H9 (cell line): ENCODE data around the gene HMOX1. TPM values are rescaled to one million over a fixed set of nuclear protein-coding genes. Genes with fewer than 3 reads are reported as not detected.

Source experiments
- DNase-seq: peaks from one replicate; pipeline ENCODE4 v3.0.0-alpha.2; 2017
- H2AFZ ChIP-seq: one replicate; pipeline ENCODE4 v1.6.1; 2013; ENCODE audit warnings: mild to moderate bottlenecking, low read length, control low read depth, moderate library complexity
- H2AK5ac ChIP-seq: 2 replicates; pipeline ENCODE4 v1.6.1; 2013; ENCODE audit warnings: low read length, control low read depth, mixed read lengths; ENCODE audit not compliant: insufficient read length
- H2BK120ac ChIP-seq: one replicate; pipeline ENCODE4 v1.6.1; 2013; ENCODE audit warnings: low read depth, mild to moderate bottlenecking, low read length, control low read depth, inconsistent platforms; ENCODE audit not compliant: poor library complexity, severe bottlenecking
- H2BK12ac ChIP-seq: 2 replicates; pipeline ENCODE4 v1.6.1; 2013; ENCODE audit warnings: low read length, control low read depth, mixed read lengths, low read depth; ENCODE audit not compliant: insufficient read length
- H2BK15ac ChIP-seq: 2 replicates; pipeline ENCODE4 v1.6.1; 2013; ENCODE audit warnings: low read depth, low read length, control low read depth
- H2BK20ac ChIP-seq: one replicate; pipeline ENCODE4 v1.6.1; 2013; ENCODE audit warnings: low read depth, mild to moderate bottlenecking, low read length, control low read depth, inconsistent platforms; ENCODE audit not compliant: poor library complexity, severe bottlenecking
- H2BK5ac ChIP-seq: 2 replicates; pipeline ENCODE4 v1.6.1; 2013; ENCODE audit warnings: low read length, control low read depth, mixed read lengths; ENCODE audit not compliant: insufficient read length
- H3K14ac ChIP-seq: 2 replicates; pipeline ENCODE4 v1.6.1; 2013; ENCODE audit warnings: low read length, control low read depth; ENCODE audit not compliant: insufficient read depth
- H3K18ac ChIP-seq: 2 replicates; pipeline ENCODE4 v1.6.1; 2013; ENCODE audit warnings: low read depth, mild to moderate bottlenecking, mixed read lengths, low read length, control low read depth; ENCODE audit not compliant: insufficient read length
- H3K23ac ChIP-seq: 2 replicates; pipeline ENCODE4 v1.6.1; 2013; ENCODE audit warnings: low read length, control low read depth, mixed read lengths, low read depth; ENCODE audit not compliant: insufficient read length
- H3K23me2 ChIP-seq: 2 replicates; pipeline ENCODE4 v1.6.1; 2013; ENCODE audit warnings: low read depth, mild to moderate bottlenecking, mixed read lengths, low read length, control low read depth; ENCODE audit not compliant: insufficient read length, poor library complexity, severe bottlenecking
- H3K27ac ChIP-seq: 2 replicates; pipeline ENCODE4 v1.5.1; 2013; ENCODE audit warnings: low read length, control low read depth, mixed read lengths, low read depth; ENCODE audit not compliant: insufficient read length
- H3K27me3 ChIP-seq: 2 replicates; pipeline ENCODE4 v1.6.1; 2013; ENCODE audit warnings: low read length, control low read depth, inconsistent platforms; ENCODE audit not compliant: insufficient read depth
- H3K4ac ChIP-seq: 2 replicates; pipeline ENCODE4 v1.6.1; 2013; ENCODE audit warnings: low read depth, mild to moderate bottlenecking, control low read depth, inconsistent platforms, low read length, moderate library complexity
- H3K4me1 ChIP-seq: 2 replicates; pipeline ENCODE4 v1.6.1; 2013; ENCODE audit warnings: low read length, control low read depth, inconsistent platforms; ENCODE audit not compliant: insufficient read depth
- H3K4me2 ChIP-seq: 2 replicates; pipeline ENCODE4 v1.6.1; 2013; ENCODE audit warnings: low read length, control low read depth, mixed read lengths; ENCODE audit not compliant: insufficient read length, insufficient read depth
- H3K56ac ChIP-seq: 2 replicates; pipeline ENCODE4 v1.6.1; 2013; ENCODE audit warnings: low read depth, mild to moderate bottlenecking, mixed read lengths, low read length, control low read depth; ENCODE audit not compliant: insufficient read length
- H3K79me1 ChIP-seq: 2 replicates; pipeline ENCODE4 v1.6.1; 2013; ENCODE audit warnings: low read depth, mild to moderate bottlenecking, moderate library complexity, low read length, control low read depth, inconsistent platforms; ENCODE audit not compliant: insufficient read depth, poor library complexity, severe bottlenecking
- H3K79me2 ChIP-seq: 2 replicates; pipeline ENCODE4 v1.6.1; 2013; ENCODE audit warnings: low read length, control low read depth, inconsistent platforms; ENCODE audit not compliant: insufficient read depth
- H3K9ac ChIP-seq: 2 replicates; pipeline ENCODE4 v1.6.1; 2013; ENCODE audit warnings: low read length, control low read depth, mixed read lengths; ENCODE audit not compliant: insufficient read length; ENCODE audit errors: extremely low read depth
- H3K9me3 ChIP-seq: one replicate; pipeline ENCODE4 v1.6.1; 2013; ENCODE audit warnings: low read depth, low read length, inconsistent platforms; ENCODE audit not compliant: control insufficient read depth
- H3T11ph ChIP-seq: one replicate; pipeline ENCODE4 v1.6.1; 2013; ENCODE audit warnings: mild to moderate bottlenecking, low read length, control low read depth, inconsistent platforms
- H4K20me1 ChIP-seq: one replicate; pipeline ENCODE4 v1.6.1; 2013; ENCODE audit not compliant: control insufficient read depth, insufficient read length, insufficient read depth
- H4K5ac ChIP-seq: 2 replicates; pipeline ENCODE4 v1.6.1; 2013; ENCODE audit warnings: low read depth, mild to moderate bottlenecking, mixed read lengths, low read length, control low read depth; ENCODE audit not compliant: insufficient read length
- H4K8ac ChIP-seq: replicated peaks from 2 replicates; pipeline ENCODE4 v1.6.1; 2013; ENCODE audit warnings: low read length, control low read depth, mixed read lengths, low read depth; ENCODE audit not compliant: insufficient read length
- H4K91ac ChIP-seq: 2 replicates; pipeline ENCODE4 v1.6.1; 2013; ENCODE audit warnings: low read depth, mild to moderate bottlenecking, moderate library complexity, mixed read lengths, low read length, control low read depth; ENCODE audit not compliant: insufficient read length
- H3K27ac Mint-ChIP-seq, 3 experiments: 2 replicates in 2 of 3; 3 replicates in 1 of 3; pipeline ENCODE4 v1.8.0; 2020 to 2021; ENCODE audit warnings: mixed read lengths in 3 of 3, mild to moderate bottlenecking in 1 of 3, moderate library complexity in 1 of 3
- H3K27me3 Mint-ChIP-seq: 2 replicates; pipeline ENCODE4 v1.8.0; 2021; ENCODE audit warnings: low read depth, mild to moderate bottlenecking, moderate library complexity, mixed read lengths
- H3K36me3 Mint-ChIP-seq, 3 experiments: 2 replicates in 2 of 3; 3 replicates in 1 of 3; pipeline ENCODE4 v1.8.0; 2020 to 2021; ENCODE audit warnings: low read depth in 3 of 3, mixed read lengths in 3 of 3; ENCODE audit not compliant: insufficient read depth in 1 of 3
- H3K4me1 Mint-ChIP-seq, 2 experiments: 2 replicates each; pipeline ENCODE4 v1.8.0; 2020; ENCODE audit warnings: mixed read lengths in 2 of 2
- H3K4me3 Mint-ChIP-seq, 2 experiments: 2 replicates in 1 of 2; 3 replicates in 1 of 2; pipeline ENCODE4 v1.8.0; 2020 to 2021; ENCODE audit warnings: mild to moderate bottlenecking in 2 of 2, mixed read lengths in 2 of 2, moderate library complexity in 1 of 2
- H3K9me3 Mint-ChIP-seq, 2 experiments: 2 replicates in 1 of 2; 3 replicates in 1 of 2; pipeline ENCODE4 v1.8.0; 2020; ENCODE audit warnings: mild to moderate bottlenecking in 2 of 2, mixed read lengths in 2 of 2, moderate library complexity in 1 of 2
- CTCF ChIP-seq: fragments of 200-600 bp; sonication (generic); conservative IDR thresholded peaks from 3 replicates; pipeline ENCODE4 v1.8.0; 2021; ENCODE audit warnings: antibody characterized with exemption, mild to moderate bottlenecking
- WGBS: extraction: QIAGEN DNeasy Blood & Tissue Kit; methylation state at CpG from one replicate; pipeline ENCODE4 v1.1.7; 2013; ENCODE audit warnings: missing lambda C conversion rate, low lambda C conversion rate, mixed read lengths; ENCODE audit not compliant: insufficient read length; ENCODE audit errors: extremely low coverage; 5-methylcytosine and 5-hydroxymethylcytosine counted together
- total RNA-seq: library from RNA; stranded (reverse); gene quantifications from 2 replicates; pipeline ENCODE4 v1.2.1, GENCODE V29; 2021

The HMOX1 gene
- total RNA-seq, 1 experiment from 2014 or later, result 22.7 TPM

DNA sequence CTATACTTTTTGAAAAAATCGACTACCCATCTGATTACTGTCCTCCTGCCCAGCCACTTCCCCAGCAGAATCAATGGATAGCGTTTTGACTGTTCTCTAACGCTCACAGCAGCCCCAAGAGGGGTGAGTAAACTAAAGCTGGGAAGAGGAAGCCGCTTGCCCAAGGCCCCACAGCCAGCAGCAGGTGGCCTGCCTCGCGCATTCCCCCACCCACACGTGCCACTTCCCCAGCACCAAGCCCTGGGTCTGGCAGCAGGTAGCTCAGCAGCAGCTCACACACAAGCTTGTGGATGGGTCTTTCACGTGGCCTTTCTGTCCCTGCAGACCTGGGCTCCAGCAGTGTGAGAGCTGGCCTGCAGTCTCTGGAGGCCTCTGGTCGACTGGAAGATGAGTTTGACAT is 46.9 kb upstream of the HMOX1 start:
- WGBS, result no CpG with 5 or more reads among the region's 9 CpGs
- no peaks in the 10 kb centered on the region for H3K27me3 ChIP-seq

More for the DNA sequence above, 46.9 kb upstream of the HMOX1 start:
- no peak for DNase-seq
- no peaks in the 10 kb centered on the region for H3K23me2 ChIP-seq
- no peak overlapping the region for H3K27ac ChIP-seq
- H3K14ac ChIP-seq, result no peak overlapping the region
- H3K18ac ChIP-seq, result no peak overlapping the region
- H3K79me1 ChIP-seq, result no peaks in the 10 kb centered on the region
- no peaks in the 10 kb centered on the region for H3K79me2 ChIP-seq
- no peak for TF ChIP-seq CTCF
- no peak overlapping the region for H4K8ac ChIP-seq
- no peaks in the 10 kb centered on the region for H3K27me3 Mint-ChIP-seq
- H3K23ac ChIP-seq, result no peak overlapping the region
- peaks cover 19 to 43% (median 38%) of the 10 kb centered on the region in 3 experiments; a peak in 6 of 7 replicates for H3K36me3 Mint-ChIP-seq
- no peaks in the 10 kb centered on the region for H3K9me3 Mint-ChIP-seq
- peaks cover 9 to 10% of the 10 kb centered on the region in 2 experiments for H3K4me1 Mint-ChIP-seq
- no peak overlapping the region for H2BK120ac ChIP-seq
- H2AFZ ChIP-seq, result no peak overlapping the region
- no peaks in the 10 kb centered on the region for H3K4me1 ChIP-seq
- H3K9me3 ChIP-seq, result no peaks in the 10 kb centered on the region
- no peak overlapping the region for H3T11ph ChIP-seq
- no peak overlapping the region for H3K4me2 ChIP-seq
- no peak overlapping the region for H2BK5ac ChIP-seq
- no peak overlapping the region for H3K56ac ChIP-seq
- H4K20me1 ChIP-seq, result no peaks in the 10 kb centered on the region
- no peak overlapping the region for H2BK20ac ChIP-seq
- no peak overlapping the region for H4K5ac ChIP-seq
- H3K9ac ChIP-seq, result no peak overlapping the region
- H3K4ac ChIP-seq, result no peak overlapping the region
- H2AK5ac ChIP-seq, result no peak overlapping the region
- peak overlapping the region in 2 of 3 experiments; percentile 15 to 22; a peak in 1 of 7 replicates for H3K27ac Mint-ChIP-seq
- H2BK15ac ChIP-seq, result no peak overlapping the region
- H4K91ac ChIP-seq, result no peak overlapping the region
- no peak overlapping the region for H3K4me3 Mint-ChIP-seq
- H2BK12ac ChIP-seq, result no peak overlapping the region
